K562 (cell line): Measurements from ENCODE around the gene PDLIM7. TPM values are rescaled to one million over a fixed set of nuclear protein-coding genes. Genes with fewer than 3 reads are reported as not detected.

Experiments
- BRD4 ChIP-seq: fragments of 200-600 bp; sonication (generic); IDR thresholded peaks from 2 replicates; pipeline ENCODE4 v1.6.1; 2017; ENCODE audit warnings: inconsistent platforms
- CCAR2 ChIP-seq: fragments of 200-400 bp; formaldehyde crosslinking; IDR thresholded peaks from 2 replicates; pipeline ENCODE4 v1.6.1; 2017; ENCODE audit warnings: mild to moderate bottlenecking, low read depth, low read length
- POLR2G ChIP-seq: fragments of 200-400 bp; formaldehyde crosslinking; IDR thresholded peaks from 2 replicates; pipeline ENCODE4 v1.6.1; 2017; ENCODE audit warnings: low read depth, mild to moderate bottlenecking, antibody characterized with exemption, low read length, moderate library complexity
- RCOR1 ChIP-seq, 2 experiments: IDR thresholded peaks; 2 replicates each; pipeline ENCODE4 v1.6.1; 2012; ENCODE audit warnings: low read depth in 2 of 2, low read length in 2 of 2, borderline replicate concordance in 1 of 2, improper control_type of control experiment in 1 of 2
- TCF7L2 ChIP-seq: fragments of 150-350 bp; IDR thresholded peaks from 2 replicates; pipeline ENCODE4 v1.6.1; 2016; ENCODE audit warnings: low read depth, mild to moderate bottlenecking, low read length, moderate library complexity
- polyA plus RNA-seq, 8 experiments: library from polyadenylated mRNA; depleted of rRNA in 4 of 8; stranded (reverse) in 5 of 8; unstranded in 3 of 8; fragments of >200 nt; fragmentation: Nextera tagmentation in 2 of 8; fragmentation: Illumina TruSeq in 1 of 8; extraction: Ambion mirVana in 2 of 8; extraction: Trizol in 1 of 8; gene quantifications; 2 replicates each; pipeline versions ENCODE4 v1.2.1 to v1.2.3, GENCODE V29; 2011 to 2014; ENCODE audit warnings: inconsistent platforms in 1 of 8, missing spikeins in 1 of 8
- total RNA-seq, 7 experiments: library from RNA; depleted of rRNA in 6 of 7; stranded (reverse); fragments of >200 nt in 6 of 7; fragmentation: Illumina TruSeq in 2 of 7; extraction: Trizol in 2 of 7; gene quantifications; 2 replicates each; pipeline versions ENCODE4 v1.2.1 to v1.2.3, GENCODE V29; 2011 to 2021; ENCODE audit warnings: low replicate concordance in 1 of 7
- TF ChIP-seq, protein P1 (sequence below), 2 experiments: fragments of 450-650 bp; conservative IDR thresholded peaks; 2 replicates each; pipeline ENCODE4 v1.6.1; 2017; ENCODE audit warnings: mild to moderate bottlenecking in 2 of 2, moderate library complexity in 2 of 2
- TF ChIP-seq, protein P2 (sequence below): fragments of 250-450 bp; sonication (Bioruptor Pico); IDR thresholded peaks from 2 replicates; pipeline ENCODE4 v1.8.0; 2022; ENCODE audit warnings: inconsistent platforms, mild to moderate bottlenecking, moderate library complexity, borderline replicate concordance
- TF ChIP-seq, protein P3 (sequence below): fragments of 250-450 bp; sonication (Bioruptor Pico); IDR thresholded peaks from 2 replicates; pipeline ENCODE4 v1.8.0; 2021; ENCODE audit warnings: moderate library complexity, mild to moderate bottlenecking, inconsistent platforms
- TF ChIP-seq, protein P4 (sequence below): IDR thresholded peaks from 2 replicates; pipeline ENCODE4 v1.6.1; 2011; ENCODE audit warnings: borderline replicate concordance, low read depth, mild to moderate bottlenecking, moderate library complexity, low read length; ENCODE audit not compliant: insufficient read depth, poor library complexity, severe bottlenecking
- TF ChIP-seq, protein P5 (sequence below): fragments of 200-800 bp; sonication (Bioruptor generic); IDR thresholded peaks from 2 replicates; pipeline ENCODE4 v1.6.1; 2016; ENCODE audit warnings: missing genetic modification characterization, missing compliant biosample characterization

The PDLIM7 gene
- total and polyA plus RNA-seq, 9 of the 15 experiments (the other 6 are each of a cell fraction or from before 2014, with no cell fraction given) = 2.1 to 124 (median 32.6) TPM

DNA sequence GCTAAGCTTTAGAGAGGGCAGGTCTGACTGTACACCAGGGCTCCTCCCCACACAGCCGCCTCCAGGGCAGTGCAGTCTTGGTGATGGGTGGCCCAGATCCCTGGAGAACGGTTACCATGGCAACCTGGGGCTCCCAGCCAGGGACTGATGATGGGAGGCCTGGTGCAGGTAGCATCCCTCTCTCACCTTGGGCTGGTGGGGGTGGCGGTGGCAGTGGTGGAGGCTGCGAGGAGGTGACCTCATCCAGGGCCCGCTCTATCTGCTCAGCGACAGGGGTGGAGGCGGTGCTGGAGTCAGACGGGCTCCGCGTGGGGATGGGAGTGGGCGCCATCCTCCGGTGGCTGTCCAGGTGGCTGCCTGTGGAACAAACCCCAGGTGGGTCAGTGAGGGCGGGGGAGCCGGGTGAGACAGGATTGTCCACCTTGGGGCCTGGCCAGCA lies 38.5 kb downstream of the PDLIM7 start (continued):
- TF ChIP-seq, protein P1, sequence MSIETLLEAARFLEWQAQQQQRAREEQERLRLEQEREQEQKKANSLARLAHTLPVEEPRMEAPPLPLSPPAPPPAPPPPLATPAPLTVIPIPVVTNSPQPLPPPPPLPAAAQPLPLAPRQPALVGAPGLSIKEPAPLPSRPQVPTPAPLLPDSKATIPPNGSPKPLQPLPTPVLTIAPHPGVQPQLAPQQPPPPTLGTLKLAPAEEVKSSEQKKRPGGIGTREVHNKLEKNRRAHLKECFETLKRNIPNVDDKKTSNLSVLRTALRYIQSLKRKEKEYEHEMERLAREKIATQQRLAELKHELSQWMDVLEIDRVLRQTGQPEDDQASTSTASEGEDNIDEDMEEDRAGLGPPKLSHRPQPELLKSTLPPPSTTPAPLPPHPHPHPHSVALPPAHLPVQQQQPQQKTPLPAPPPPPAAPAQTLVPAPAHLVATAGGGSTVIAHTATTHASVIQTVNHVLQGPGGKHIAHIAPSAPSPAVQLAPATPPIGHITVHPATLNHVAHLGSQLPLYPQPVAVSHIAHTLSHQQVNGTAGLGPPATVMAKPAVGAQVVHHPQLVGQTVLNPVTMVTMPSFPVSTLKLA (conservative IDR thresholded peaks at IDR 0.05) = no peak
- TF ChIP-seq TCF7L2 (no peak), BRD4 (no peak), CCAR2 (no peak), RCOR1 (IDR thresholded peaks at IDR 0.05; ENCODE audit: borderline replicate concordance in 1 of 2, low read depth in 2 of 2, low read length in 2 of 2) (0 out of 4 replicates have a peak, but pooled peaks of 1 of the 2 experiments have one; percentile 35), POLR2G (peak; percentile 46; the same call in 1 of the 2 replicates)
- TF ChIP-seq, protein P2, sequence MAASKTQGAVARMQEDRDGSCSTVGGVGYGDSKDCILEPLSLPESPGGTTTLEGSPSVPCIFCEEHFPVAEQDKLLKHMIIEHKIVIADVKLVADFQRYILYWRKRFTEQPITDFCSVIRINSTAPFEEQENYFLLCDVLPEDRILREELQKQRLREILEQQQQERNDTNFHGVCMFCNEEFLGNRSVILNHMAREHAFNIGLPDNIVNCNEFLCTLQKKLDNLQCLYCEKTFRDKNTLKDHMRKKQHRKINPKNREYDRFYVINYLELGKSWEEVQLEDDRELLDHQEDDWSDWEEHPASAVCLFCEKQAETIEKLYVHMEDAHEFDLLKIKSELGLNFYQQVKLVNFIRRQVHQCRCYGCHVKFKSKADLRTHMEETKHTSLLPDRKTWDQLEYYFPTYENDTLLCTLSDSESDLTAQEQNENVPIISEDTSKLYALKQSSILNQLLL (CRISPR knock-in tag) = no peak
- TF ChIP-seq, protein P3, sequence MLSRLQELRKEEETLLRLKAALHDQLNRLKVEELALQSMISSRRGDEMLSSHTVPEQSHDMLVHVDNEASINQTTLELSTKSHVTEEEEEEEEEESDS (CRISPR knock-in tag) = no peak
- TF ChIP-seq, protein P4, sequence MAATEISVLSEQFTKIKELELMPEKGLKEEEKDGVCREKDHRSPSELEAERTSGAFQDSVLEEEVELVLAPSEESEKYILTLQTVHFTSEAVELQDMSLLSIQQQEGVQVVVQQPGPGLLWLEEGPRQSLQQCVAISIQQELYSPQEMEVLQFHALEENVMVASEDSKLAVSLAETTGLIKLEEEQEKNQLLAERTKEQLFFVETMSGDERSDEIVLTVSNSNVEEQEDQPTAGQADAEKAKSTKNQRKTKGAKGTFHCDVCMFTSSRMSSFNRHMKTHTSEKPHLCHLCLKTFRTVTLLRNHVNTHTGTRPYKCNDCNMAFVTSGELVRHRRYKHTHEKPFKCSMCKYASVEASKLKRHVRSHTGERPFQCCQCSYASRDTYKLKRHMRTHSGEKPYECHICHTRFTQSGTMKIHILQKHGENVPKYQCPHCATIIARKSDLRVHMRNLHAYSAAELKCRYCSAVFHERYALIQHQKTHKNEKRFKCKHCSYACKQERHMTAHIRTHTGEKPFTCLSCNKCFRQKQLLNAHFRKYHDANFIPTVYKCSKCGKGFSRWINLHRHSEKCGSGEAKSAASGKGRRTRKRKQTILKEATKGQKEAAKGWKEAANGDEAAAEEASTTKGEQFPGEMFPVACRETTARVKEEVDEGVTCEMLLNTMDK = no peak
- TF ChIP-seq, protein P5, sequence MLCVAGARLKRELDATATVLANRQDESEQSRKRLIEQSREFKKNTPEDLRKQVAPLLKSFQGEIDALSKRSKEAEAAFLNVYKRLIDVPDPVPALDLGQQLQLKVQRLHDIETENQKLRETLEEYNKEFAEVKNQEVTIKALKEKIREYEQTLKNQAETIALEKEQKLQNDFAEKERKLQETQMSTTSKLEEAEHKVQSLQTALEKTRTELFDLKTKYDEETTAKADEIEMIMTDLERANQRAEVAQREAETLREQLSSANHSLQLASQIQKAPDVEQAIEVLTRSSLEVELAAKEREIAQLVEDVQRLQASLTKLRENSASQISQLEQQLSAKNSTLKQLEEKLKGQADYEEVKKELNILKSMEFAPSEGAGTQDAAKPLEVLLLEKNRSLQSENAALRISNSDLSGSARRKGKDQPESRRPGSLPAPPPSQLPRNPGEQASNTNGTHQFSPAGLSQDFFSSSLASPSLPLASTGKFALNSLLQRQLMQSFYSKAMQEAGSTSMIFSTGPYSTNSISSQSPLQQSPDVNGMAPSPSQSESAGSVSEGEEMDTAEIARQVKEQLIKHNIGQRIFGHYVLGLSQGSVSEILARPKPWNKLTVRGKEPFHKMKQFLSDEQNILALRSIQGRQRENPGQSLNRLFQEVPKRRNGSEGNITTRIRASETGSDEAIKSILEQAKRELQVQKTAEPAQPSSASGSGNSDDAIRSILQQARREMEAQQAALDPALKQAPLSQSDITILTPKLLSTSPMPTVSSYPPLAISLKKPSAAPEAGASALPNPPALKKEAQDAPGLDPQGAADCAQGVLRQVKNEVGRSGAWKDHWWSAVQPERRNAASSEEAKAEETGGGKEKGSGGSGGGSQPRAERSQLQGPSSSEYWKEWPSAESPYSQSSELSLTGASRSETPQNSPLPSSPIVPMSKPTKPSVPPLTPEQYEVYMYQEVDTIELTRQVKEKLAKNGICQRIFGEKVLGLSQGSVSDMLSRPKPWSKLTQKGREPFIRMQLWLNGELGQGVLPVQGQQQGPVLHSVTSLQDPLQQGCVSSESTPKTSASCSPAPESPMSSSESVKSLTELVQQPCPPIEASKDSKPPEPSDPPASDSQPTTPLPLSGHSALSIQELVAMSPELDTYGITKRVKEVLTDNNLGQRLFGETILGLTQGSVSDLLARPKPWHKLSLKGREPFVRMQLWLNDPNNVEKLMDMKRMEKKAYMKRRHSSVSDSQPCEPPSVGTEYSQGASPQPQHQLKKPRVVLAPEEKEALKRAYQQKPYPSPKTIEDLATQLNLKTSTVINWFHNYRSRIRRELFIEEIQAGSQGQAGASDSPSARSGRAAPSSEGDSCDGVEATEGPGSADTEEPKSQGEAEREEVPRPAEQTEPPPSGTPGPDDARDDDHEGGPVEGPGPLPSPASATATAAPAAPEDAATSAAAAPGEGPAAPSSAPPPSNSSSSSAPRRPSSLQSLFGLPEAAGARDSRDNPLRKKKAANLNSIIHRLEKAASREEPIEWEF (CRISPR knock-in tag) = no peak
